ENCODE data around the gene SHC2. TPM values are rescaled to one million over a fixed set of nuclear protein-coding genes. Genes with fewer than 3 reads are reported as not detected.

Gene SHC2
- total and polyA plus RNA-seq, 7 donors = 1.8 to 49.9 (median 17.8) TPM

- 3 to 5% methylated on average over 50 of the region's 50 CpGs for WGBS, 2 donors
- peak overlapping the region in 1 of 4 donors; percentile 21 for H3K4me3 ChIP-seq
- TF ChIP-seq POLR2AphosphoS5 (IDR thresholded peaks at IDR 0.05) (no peak), EP300 (IDR thresholded peaks at IDR 0.05) (no peak), POLR2A (IDR thresholded peaks at IDR 0.05) (no peak), CTCF (IDR thresholded peaks at IDR 0.05) (no peak)
- no peaks in the 10 kb centered on the region for H3K36me3 ChIP-seq
- H3K4me1 ChIP-seq = peaks cover 0 to 22% (median 14%) of the 10 kb centered on the region in 4 donors
- H3K27ac ChIP-seq = no peak overlapping the region
- peaks cover 35 to 49% (median 49%) of the 10 kb centered on the region in 3 donors for H3K27me3 ChIP-seq
- intact Hi-C loops (cut with DNase I) = no loop called here
- H3K9me3 ChIP-seq = no peaks in the 10 kb centered on the region
- no peak for DNase-seq
These were observed 37.2 kb upstream of the SHC2 start for GRCh38 chr19:497869-498510.

- H3K4me3 ChIP-seq = peak overlapping the region in 1 of 4 donors; percentile 21
- no peaks in the 10 kb centered on the region for H3K9me3 ChIP-seq
- H3K27ac ChIP-seq = no peak overlapping the region
- TF ChIP-seq EP300 (IDR thresholded peaks at IDR 0.05) (no peak), CTCF (IDR thresholded peaks at IDR 0.05) (no peak), POLR2A (IDR thresholded peaks at IDR 0.05) (no peak), POLR2AphosphoS5 (IDR thresholded peaks at IDR 0.05) (no peak)
- 2% methylated on average over 36 of the region's 36 CpGs for WGBS, 2 donors
- no peak for DNase-seq
- peaks cover 35 to 49% (median 49%) of the 10 kb centered on the region in 3 donors for H3K27me3 ChIP-seq
- H3K36me3 ChIP-seq = no peaks in the 10 kb centered on the region
- H3K4me1 ChIP-seq = peaks cover 0 to 22% (median 14%) of the 10 kb centered on the region in 4 donors
- intact Hi-C loops (cut with DNase I) = no loop called here
These were observed 36.6 kb upstream of the SHC2 start for GRCh38 chr19:497491-497868.

GRCh38 chr19:496986-497385, 36.2 kb upstream of the SHC2 start:
- H3K4me3 ChIP-seq = no peak overlapping the region
- H3K4me1 ChIP-seq = peaks cover 0 to 22% (median 14%) of the 10 kb centered on the region in 4 donors
- H3K27me3 ChIP-seq = peaks cover 35 to 49% (median 49%) of the 10 kb centered on the region in 3 donors
- TF ChIP-seq CTCF (IDR thresholded peaks at IDR 0.05) = no peak
- TF ChIP-seq POLR2AphosphoS5 (IDR thresholded peaks at IDR 0.05) = no peak
- no peak for TF ChIP-seq POLR2A (IDR thresholded peaks at IDR 0.05)
- TF ChIP-seq EP300 (IDR thresholded peaks at IDR 0.05) = no peak
- no peaks in the 10 kb centered on the region for H3K36me3 ChIP-seq
- H3K27ac ChIP-seq = no peak overlapping the region
- intact Hi-C loops (cut with DNase I) = no loop called here
- H3K9me3 ChIP-seq = no peaks in the 10 kb centered on the region
- WGBS, 2 donors = 8 to 15% methylated on average over 18 of the region's 18 CpGs
- DNase-seq = no peak

- no peaks in the 10 kb centered on the region for H3K36me3 ChIP-seq
These were observed 35.4 kb upstream of the SHC2 start, which contains the start of gene MADCAM1 for GRCh38 chr19:496112-496665. MADCAM1 (plus strand) TSS chr19:496486; CDS start chr19:496500, 14 bp downstream.

More at GRCh38 chr19:496112-496665, 35.4 kb upstream of the SHC2 start, which contains the start of gene MADCAM1:
- intact Hi-C loops (cut with DNase I) = no loop called here
- Histone ChIP-seq H3K27me3 (peaks cover 35 to 49% (median 49%) of the 10 kb centered on the region in 3 donors), H3K4me1 (peaks cover 0 to 22% (median 14%) of the 10 kb centered on the region in 4 donors), H3K27ac (no peak within 1 kb of the TSS), H3K9me3 (no peaks in the 10 kb centered on the region), H3K4me3 (no peak within 1 kb of the TSS)
- TF ChIP-seq POLR2AphosphoS5 (IDR thresholded peaks at IDR 0.05) (no peak), EP300 (IDR thresholded peaks at IDR 0.05) (no peak), CTCF (IDR thresholded peaks at IDR 0.05) (no peak), POLR2A (IDR thresholded peaks at IDR 0.05) (no peak)
- 15 to 17% methylated on average over 33 of the region's 33 CpGs for WGBS, 2 donors
- no peak for DNase-seq
